H1 (cell line): ENCODE data around the gene CUL2.

Experiments used
- CHD2 ChIP-seq: IDR thresholded peaks from 2 replicates; pipeline ENCODE4 v1.6.1; 2012; ENCODE audit warnings: low read length, improper control_type of control experiment
- CTCF ChIP-seq, 3 experiments: IDR thresholded peaks; 1 replicate in 2 of 3; 2 replicates in 1 of 3; pipeline versions ENCODE4 v1.5.1 to v1.6.1; 2011; ENCODE audit warnings: low read length in 3 of 3, mild to moderate bottlenecking in 3 of 3, inconsistent platforms in 2 of 3, low read depth in 1 of 3, moderate library complexity in 1 of 3; ENCODE audit not compliant: insufficient read depth in 1 of 3; ENCODE audit errors: control extremely low read depth in 1 of 3
- E2F6 ChIP-seq: IDR thresholded peaks from 2 replicates; pipeline ENCODE4 v1.6.1; 2012; ENCODE audit warnings: inconsistent platforms
- EP300 ChIP-seq, 2 experiments: IDR thresholded peaks; 1 replicate in 1 of 2; 2 replicates in 1 of 2; pipeline ENCODE4 v1.6.1; 2011 to 2012; ENCODE audit warnings: low read depth in 2 of 2, low read length in 2 of 2, mild to moderate bottlenecking in 2 of 2, borderline replicate concordance in 1 of 2, inconsistent platforms in 1 of 2, moderate library complexity in 1 of 2
- EZH2 ChIP-seq: fragments of 200-600 bp; sonication (generic); IDR thresholded peaks from 2 replicates; pipeline ENCODE4 v1.7.1; 2012; ENCODE audit warnings: low read depth, mild to moderate bottlenecking, moderate library complexity, low read length, inconsistent platforms; ENCODE audit not compliant: severe bottlenecking
- KDM1A ChIP-seq: fragments of 200-600, 300-600 bp; sonication (generic); IDR thresholded peaks from 2 replicates; pipeline ENCODE4 v1.7.1; 2016; ENCODE audit warnings: mild to moderate bottlenecking, low read length, borderline replicate concordance
- POLR2A ChIP-seq, 2 experiments: IDR thresholded peaks; 1 replicate in 1 of 2; 2 replicates in 1 of 2; pipeline ENCODE4 v1.6.1; 2011; ENCODE audit warnings: low read depth in 2 of 2, low read length in 2 of 2, mild to moderate bottlenecking in 2 of 2; ENCODE audit errors: control extremely low read depth in 1 of 2
- POLR2AphosphoS5 ChIP-seq: IDR thresholded peaks from 2 replicates; pipeline ENCODE4 v1.6.1; 2011; ENCODE audit warnings: low read depth, low read length
- YY1 ChIP-seq: IDR thresholded peaks from 2 replicates; pipeline ENCODE4 v1.6.1; 2011; ENCODE audit warnings: low read depth, mild to moderate bottlenecking, low read length
- TF ChIP-seq, protein P1 (sequence below): IDR thresholded peaks from 2 replicates; pipeline ENCODE4 v1.6.1; 2012; ENCODE audit warnings: low read length, inconsistent platforms

DNA sequence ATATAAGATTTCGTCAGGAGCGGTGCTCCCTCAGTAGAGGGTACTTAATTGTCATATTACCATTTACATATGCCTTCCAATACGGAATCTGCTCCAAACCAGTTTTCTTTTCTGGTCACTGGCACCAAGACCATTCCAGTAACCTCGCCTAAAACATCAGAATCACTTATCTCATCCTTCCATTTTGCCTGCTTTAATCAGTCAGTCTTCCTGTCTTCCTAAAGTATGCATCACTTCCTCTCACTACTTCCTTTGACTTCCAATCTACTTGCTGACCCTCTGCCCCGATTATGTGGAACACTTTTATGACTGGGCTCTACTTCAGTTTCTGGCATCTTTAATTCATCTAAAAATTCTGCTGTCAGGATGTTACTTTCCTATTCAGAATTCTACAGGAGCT, 33.5 kb downstream of the CUL2 start:
- TF ChIP-seq CTCF (IDR thresholded peaks at IDR 0.05; ENCODE audit: control extremely low read depth in 1 of 3, insufficient read depth in 1 of 3, low read depth in 1 of 3, low read length in 3 of 3) (no peak), E2F6 (no peak), EZH2 (no peak), YY1 (no peak), POLR2AphosphoS5 (no peak), POLR2A (IDR thresholded peaks at IDR 0.05; ENCODE audit: control extremely low read depth in 1 of 2, low read depth in 2 of 2, low read length in 2 of 2) (no peak), CHD2 (no peak), EP300 (IDR thresholded peaks at IDR 0.05; ENCODE audit: borderline replicate concordance in 1 of 2, low read depth in 2 of 2, low read length in 2 of 2) (no peak), KDM1A (no peak)
- TF ChIP-seq, protein P1, sequence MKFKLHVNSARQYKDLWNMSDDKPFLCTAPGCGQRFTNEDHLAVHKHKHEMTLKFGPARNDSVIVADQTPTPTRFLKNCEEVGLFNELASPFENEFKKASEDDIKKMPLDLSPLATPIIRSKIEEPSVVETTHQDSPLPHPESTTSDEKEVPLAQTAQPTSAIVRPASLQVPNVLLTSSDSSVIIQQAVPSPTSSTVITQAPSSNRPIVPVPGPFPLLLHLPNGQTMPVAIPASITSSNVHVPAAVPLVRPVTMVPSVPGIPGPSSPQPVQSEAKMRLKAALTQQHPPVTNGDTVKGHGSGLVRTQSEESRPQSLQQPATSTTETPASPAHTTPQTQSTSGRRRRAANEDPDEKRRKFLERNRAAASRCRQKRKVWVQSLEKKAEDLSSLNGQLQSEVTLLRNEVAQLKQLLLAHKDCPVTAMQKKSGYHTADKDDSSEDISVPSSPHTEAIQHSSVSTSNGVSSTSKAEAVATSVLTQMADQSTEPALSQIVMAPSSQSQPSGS: no peak
